Measurements from ENCODE around the gene AP3D1.

DNA sequence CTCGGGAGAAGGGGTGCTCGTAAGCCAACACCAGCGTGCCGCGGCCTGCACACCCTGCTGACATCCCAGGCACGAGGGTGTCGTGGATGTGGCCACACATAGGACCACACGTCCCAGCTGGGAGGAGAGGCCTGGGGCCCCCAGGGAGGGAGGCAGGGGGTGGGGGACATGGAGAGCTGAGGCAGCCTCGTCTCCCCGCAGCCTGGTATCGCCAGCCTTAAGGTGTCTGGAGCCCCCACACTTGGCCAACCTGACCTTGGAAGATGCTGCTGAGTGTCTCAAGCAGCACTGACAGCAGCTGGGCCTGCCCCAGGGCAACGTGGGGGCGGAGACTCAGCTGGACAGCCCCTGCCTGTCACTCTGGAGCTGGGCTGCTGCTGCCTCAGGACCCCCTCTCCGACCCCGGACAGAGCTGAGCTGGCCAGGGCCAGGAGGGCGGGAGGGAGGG lies 52.3 kb downstream of the AP3D1 start:
- no peak for TF ChIP-seq EZH2 (IDR thresholded peaks at IDR 0.05; ENCODE audit: low read length, unreplicated experiment)
- TF ChIP-seq, protein P1, sequence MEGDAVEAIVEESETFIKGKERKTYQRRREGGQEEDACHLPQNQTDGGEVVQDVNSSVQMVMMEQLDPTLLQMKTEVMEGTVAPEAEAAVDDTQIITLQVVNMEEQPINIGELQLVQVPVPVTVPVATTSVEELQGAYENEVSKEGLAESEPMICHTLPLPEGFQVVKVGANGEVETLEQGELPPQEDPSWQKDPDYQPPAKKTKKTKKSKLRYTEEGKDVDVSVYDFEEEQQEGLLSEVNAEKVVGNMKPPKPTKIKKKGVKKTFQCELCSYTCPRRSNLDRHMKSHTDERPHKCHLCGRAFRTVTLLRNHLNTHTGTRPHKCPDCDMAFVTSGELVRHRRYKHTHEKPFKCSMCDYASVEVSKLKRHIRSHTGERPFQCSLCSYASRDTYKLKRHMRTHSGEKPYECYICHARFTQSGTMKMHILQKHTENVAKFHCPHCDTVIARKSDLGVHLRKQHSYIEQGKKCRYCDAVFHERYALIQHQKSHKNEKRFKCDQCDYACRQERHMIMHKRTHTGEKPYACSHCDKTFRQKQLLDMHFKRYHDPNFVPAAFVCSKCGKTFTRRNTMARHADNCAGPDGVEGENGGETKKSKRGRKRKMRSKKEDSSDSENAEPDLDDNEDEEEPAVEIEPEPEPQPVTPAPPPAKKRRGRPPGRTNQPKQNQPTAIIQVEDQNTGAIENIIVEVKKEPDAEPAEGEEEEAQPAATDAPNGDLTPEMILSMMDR (conservative IDR thresholded peaks at IDR 0.05; ENCODE audit: low read depth, low read length): no peak

Data from PC-3 (cell line).